Loucy (cell line): ENCODE data around the gene SLC27A1.

Experiments
- CTCF ChIP-seq: fragments of 200-600 bp; sonication (generic); conservative IDR thresholded peaks from 2 replicates; pipeline ENCODE4 v1.5.1; 2014; ENCODE audit warnings: mild to moderate bottlenecking, antibody characterized with exemption, low read length
- EZH2phosphoT487 ChIP-seq: fragments of 200-600 bp; IDR thresholded peaks from 2 replicates; pipeline ENCODE4 v1.6.1; 2018; ENCODE audit warnings: antibody characterized with exemption, mild to moderate bottlenecking, moderate library complexity, borderline replicate concordance

- TF ChIP-seq CTCF (no peak), EZH2phosphoT487 (no peak)
Measured at GRCh38 chr19:17544418-17544817, 74.1 kb downstream of the SLC27A1 start.
